NCI-H226 (cell line): Measurements from ENCODE around the gene PPP3CA.
A peak's percentile ranks its signal among the peaks of the same experiment; 100 is the strongest.

Experiments used
- DNase-seq: peaks from one replicate; pipeline ENCODE4 v3.0.0-alpha.2; 2015

Gene PPP3CA

DNA sequence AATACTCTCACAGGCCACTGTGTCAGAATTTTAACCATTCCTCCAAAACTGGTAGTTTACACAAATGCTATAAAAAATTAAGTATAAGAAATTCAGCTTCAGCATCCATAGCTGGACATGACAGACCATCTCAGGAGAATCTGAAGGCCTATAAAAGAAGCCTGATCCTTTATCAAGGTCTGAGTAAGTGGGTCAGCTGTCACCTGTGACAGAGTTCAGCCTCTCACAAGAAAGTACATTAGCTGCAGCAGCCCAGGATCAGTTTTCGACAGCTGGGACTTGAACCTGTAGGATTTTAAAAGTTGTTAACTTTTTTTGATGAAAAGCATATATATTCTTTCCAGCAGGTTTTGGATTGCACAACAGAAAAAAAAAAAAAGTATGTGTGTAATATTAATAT lies 60.7 kb downstream of the PPP3CA start:
- no peak for DNase-seq

DNA sequence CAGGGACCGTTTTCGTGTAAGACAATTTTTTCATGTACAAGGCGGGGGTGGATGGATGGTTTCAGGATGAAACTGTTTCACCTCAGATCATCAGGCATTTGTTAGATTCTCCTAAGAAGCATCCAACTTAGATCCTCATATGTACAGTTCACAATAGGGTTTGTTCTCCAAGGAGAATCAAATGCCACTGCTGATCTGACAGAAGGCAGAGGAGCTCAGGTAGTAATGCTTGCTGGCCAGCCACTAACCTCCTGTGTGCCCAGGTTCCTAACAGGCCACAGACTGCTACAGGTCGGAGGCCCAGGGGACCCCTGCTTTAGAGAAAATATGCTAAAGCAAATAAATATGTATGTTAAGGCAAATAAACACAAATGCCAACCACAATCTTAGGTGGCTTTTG lies 61.3 kb downstream of the PPP3CA start:
- no peak for DNase-seq

DNA sequence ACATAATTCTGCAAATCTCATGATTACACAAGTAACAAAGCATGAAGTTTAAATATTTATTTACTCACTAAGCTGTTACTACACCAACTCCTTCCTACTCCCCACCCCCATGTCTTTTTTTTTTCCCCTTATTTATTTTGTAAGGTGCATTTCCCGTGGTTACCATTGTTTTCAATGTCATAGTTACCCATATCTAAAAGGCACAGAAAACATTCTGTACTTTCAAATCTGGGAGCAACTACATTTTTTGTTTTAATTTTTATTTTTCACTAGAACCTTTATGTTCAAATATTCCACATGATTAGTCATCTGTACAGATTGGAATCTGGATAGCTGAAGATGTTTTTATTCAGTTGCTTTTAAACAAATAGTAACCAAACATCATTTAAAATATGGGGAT lies 62.8 kb downstream of the PPP3CA start:
- no peak for DNase-seq

DNA sequence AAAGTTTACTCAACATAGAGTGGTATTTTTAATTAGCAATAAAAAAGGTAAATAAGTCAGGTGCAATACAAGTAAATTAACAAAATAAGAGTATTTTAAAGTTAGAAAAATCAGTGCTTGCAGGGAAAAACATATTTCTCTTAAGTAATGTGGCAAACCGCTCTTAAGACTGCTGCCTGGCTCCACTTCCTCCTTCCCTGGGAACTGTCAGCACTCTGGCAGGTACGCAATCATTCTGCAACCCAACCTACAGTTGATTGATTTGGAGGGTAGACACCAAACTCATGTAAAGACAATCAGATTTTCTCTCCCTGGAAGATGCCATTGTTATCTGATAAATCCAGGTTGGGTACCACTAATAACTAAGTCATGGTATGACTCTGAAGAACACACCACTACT lies 63.9 kb downstream of the PPP3CA start:
- no peak for DNase-seq

DNA sequence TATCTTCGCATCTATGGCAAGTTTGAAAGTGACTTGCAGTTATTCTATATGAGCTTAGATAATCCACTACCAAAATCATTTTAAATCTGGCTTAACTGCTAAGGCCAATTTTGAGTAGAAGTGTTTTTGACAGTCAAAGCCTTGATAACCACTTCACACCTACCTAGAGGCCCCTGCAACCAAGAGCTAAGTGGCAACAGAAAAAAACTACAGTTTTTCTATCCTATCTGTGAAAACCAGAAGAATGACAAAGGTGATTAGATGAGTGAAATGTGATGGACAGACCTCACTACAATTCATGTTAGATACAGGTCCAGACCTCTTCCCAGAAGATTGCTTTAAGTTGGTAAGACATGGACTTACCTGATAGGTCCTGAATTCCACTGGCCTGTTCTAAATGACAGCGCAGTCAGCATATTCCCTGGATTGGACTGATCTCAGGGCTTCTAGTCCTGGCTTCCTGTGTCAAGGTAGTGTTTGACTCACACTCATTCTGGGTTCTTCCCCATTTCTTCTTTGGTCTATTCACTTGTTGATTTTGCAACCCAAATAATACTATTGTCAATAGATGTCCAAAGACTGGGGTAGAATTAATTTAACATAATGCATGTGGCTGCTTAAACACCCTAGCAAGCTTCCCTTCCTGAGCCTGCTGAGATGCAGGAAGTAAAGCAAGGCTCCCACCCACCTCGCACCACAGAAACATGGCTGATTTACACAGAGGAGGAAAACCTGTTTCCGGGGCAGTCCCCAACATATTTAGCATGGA lies 65.1 kb downstream of the PPP3CA start:
- no peak for DNase-seq

DNA sequence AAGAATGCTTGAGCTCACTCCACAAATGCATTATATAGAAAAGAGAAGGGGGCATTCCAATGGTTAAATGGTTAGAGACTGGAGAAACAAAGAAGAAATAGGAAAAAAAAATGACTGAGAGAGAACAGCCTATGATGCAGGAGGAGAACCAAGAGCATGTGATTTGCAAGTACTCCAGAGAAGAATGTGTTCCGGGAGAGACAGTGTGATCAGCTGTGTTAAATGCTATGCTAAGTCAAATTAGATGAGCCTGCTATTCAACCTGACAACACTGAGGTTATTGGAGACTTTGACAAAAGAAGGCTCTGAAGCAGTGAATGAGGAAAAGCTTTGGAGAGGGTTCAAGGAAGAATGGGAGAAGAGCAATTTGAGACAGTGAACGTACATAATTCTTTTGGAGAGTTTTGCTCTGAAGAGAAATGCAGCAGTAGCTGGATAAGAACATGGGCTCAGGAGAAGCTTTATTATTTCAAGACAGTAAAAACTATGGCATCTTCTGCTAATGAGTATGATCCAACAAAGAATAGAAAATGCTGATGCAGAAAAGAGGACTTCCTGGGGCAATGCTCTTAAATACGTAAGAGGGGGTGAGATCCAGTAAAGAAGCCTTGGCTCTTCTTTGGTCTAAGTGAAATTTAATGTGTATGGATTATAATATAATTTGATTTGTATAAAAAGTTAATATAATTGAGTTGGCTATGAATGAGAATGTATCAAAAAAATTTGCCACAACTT lies 66.3 kb downstream of the PPP3CA start:
- no peak for DNase-seq

DNA sequence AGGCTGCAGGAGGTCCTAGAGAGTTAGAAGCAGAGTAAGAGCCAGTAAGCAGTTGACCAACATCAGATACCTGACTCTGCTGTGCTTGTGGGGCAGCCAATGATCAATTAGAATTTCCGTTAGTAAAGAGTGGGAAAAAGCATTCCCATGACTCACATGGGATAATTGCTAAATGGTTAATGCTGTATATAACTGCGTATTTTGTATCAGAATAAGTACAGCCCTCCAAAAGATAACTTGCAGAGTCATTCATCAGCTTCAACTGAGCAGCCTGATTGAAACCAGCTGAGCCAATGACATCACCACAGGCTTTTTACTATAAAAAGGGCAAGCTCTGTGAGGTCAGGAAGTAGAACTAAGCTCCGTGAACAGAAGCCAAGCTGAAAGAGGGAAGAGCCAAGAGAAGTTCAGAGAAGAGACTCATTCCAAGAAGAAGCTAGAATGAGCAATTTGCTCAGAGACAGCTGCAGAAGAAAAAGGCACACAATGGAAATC lies 67.9 kb downstream of the PPP3CA start:
- DNase-seq: peak; percentile 43

DNA sequence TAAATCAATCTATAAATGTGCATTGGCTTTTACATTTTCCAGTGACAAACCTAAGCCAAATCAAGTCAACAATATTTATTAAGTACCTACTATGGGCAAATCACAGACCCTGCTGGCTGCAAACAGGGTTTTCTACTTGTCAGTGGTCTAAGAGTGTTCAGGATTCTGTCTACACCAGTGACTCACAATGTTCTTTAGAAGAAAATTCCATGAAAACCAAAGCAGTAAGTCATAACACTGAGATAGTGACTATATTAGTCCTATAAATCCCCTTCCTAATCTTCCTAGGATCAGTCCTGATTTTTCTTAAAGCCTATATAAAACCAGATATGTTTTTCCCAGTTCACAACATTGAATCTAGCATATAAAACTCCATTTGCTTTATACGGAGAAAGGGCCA lies 69.7 kb downstream of the PPP3CA start:
- peak; percentile 35 for DNase-seq

DNA sequence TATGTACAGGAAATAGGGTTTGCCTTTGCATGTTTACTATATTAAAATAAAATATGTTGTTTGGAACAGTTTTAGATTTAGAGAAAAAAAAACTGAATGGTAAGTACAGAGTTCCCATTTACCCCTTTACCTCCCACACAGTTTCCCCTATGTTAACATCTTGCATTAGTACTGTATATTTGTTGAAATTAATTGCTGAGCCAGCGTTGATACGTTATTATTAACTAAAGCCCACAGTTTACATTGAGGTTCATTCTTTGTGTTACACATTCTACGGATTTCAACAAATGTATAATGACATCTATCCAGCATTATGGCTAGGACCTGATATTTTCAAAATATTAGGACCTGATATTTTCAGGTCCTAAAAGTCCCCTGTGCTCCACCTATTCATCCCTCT lies 70.7 kb downstream of the PPP3CA start:
- DNase-seq: no peak

DNA sequence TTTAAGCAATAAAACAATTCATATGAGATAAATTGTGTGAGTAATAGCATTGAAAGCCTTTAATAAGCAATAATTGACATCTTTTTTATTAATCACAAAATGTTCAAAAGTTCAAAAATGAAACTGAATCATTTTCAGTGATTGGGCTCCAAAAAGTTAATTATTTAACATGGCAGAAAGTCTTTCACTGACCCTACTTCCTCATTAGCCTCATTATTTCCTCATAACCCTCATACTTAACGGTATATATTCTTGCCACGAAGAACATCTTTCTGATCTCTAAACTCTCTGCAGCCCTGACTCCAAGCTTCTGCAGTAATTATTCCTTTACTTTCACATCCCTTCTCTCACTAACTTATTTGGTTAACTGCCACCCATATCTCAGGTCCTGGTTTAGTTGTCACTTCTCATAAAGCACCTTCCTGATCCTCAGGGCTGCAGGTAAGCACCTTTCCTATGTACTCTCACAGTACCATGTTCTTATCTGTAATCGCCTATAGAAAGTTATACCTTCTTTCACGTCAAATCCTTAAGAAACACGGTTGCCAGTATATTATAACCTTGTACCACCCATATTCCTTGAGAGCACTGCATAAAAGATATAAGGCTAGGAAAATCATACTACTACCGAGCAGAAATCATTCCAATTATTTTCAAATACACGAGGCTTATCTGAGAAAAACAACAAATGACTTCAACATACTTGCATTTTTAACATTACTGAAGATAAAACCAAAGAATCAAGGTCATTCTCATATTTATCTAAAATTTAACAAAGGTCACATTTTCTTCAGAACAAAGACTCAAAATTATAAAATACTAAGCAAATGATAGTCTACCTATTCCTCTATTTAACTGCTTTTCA lies 72.2 kb downstream of the PPP3CA start:
- DNase-seq: no peak

DNA sequence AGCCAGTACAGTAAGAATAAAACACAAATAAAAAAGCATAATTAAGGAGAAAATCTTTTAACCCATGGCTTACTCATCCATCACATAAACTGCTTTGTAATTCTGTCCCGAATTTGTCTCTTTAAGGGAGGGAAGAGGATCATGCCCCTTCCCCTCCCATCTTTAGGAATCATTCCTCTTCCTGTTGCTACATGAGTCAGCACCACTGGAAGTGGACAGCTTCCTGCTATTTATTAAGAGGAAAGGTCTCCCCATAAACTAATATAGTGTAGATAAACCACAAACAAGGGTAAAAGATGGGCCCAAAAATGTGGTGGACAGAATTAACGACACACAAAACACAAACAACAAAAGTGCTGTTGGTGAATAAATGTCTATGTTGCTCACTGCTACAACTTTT lies 75.8 kb downstream of the PPP3CA start:
- peak; percentile 11 for DNase-seq

DNA sequence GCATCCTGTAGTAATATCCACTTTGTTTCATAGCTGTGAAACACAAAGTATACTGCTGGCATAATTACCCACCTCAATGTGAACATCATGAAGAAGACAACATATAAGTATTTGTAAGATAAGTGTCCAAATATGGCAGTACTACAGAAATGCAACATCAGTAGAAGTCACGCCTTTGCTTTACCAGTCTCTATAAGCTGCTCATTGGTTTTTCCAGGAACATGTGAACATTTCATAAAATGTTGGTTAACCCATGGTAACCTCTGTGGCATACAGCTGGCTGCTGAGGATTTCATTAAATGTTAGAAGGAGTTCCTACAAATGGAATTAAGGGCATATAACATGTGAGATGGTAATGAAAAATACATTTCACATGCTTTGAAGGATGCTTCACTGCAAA lies 77.6 kb downstream of the PPP3CA start:
- no peak for DNase-seq

DNA sequence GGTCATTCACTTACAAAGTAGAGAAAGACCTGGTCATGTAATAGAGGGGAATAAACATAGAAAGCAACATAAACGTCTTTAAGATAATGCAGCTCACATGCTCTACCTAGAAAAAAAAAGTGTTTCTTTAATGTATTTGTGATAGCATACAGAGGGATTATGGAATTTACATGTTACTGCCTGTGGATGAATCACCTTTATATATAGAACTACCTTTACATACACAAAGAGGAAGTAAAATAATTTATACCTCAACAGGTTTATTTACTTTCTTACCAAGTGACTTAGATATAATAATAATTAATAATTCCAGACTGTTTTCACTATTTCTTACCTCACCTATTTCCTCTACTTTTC lies 81.5 kb downstream of the PPP3CA start:
- no peak for DNase-seq

DNA sequence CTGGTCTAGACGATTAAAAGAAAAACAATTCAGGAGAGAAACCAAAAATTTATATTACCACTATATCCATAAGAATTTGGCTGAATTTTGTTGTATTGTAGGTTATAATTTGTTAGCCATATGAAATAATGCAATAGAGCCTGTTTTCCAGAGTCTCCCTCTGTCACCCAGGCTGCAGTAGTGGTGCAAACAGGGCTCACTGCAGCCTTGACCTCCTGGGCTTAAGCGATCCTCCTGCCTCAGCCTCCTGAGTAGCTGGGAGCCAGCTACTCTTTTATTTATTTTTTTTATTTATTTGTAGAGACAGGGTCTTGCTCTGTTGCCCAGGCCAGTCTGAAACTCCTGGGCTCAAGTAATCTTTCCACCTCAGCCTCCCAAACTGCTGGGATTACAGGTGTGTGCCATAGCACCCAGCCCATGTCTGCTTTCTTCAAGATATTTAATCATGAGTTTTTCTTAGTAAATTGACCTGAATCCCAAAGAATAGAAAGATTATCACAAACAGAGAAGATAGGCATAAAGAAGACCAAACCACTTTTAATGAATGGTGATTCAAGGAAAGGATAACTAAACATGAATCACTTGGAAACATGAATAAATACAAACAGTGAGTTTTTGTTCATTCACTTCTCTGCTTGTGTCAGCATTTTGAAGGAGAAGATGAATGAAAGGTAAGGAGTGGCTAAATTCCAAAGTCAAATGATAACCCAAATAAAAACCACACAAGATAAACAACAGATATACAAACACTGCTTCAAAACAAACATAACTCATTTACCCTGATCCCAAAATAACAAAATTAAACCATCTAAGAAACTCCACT lies 82.1 kb downstream of the PPP3CA start:
- no peak for DNase-seq

DNA sequence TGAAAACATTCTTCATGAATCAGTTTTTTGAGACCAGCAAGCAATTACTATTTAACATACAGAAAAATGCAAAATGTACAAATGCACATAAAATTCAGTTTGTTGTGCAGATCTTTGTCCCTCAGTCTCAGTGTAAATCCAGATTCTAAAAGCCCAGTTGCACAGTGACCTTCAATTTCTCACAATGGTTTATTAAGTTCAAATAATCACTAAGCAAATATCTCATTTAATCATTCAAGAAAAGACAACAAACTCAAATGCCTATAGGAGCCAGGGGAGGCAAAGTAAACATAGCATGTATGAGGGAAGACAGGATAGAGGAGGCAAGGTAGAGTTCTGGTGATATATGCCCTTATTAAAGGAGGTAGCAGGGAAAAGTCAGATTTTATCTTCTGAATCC lies 82.8 kb downstream of the PPP3CA start:
- no peak for DNase-seq

DNA sequence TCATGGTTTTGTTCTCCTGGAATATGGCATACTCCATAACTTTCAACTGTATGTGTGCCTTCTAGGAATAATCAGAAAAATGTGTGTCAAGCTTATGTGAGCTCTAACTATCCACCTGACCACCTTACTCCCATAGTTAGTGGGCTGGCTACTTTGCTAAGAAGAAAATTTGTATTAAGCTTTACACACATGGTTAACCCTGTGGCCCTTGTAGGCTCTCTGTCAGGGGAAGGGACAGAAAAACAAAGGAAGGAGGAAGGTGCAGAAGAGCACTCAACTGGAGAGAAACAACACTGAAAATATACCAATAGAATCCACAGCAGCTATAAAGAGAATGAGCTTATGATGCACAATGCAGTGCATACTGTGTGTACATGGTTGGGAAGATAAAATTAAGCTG lies 84.6 kb downstream of the PPP3CA start:
- no peak for DNase-seq

DNA sequence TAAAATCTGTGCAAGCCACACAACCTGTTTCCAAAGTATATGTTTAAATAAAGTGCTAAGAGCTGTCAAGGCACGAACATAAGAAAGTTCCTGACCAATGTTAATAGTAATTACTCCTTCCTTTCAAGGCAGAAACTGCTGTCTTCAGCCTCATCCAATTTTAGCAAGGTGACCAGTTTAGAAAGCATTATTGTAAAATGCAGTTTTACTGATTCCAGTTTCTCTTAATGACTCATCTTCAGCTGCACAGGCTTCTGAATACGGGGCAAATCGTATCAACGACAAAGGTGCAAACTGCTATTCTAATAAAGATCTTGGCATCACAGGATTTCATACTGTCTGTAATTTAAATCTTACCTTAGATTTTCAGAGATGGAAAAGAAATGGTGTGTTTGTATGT lies 87.5 kb downstream of the PPP3CA start:
- DNase-seq: no peak

DNA sequence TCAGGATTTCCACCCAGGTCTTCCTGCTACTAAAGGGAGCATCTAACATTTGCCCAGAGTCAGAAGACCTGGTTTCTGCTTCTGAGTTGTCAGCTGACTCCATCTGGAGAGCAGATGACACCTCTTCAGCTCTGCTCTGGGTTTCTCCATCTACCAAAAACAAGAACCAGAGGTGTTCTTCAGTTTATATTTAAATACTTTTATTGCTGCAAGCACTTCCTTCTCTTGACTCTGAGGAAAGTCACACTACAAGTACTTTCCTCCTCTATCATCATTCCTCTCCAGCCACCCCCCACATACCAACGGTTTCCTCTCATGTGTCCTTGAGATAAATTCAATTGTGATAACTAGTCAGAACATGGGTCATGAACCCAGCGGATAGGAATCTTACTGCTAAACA lies 88.4 kb downstream of the PPP3CA start:
- DNase-seq: no peak

DNA sequence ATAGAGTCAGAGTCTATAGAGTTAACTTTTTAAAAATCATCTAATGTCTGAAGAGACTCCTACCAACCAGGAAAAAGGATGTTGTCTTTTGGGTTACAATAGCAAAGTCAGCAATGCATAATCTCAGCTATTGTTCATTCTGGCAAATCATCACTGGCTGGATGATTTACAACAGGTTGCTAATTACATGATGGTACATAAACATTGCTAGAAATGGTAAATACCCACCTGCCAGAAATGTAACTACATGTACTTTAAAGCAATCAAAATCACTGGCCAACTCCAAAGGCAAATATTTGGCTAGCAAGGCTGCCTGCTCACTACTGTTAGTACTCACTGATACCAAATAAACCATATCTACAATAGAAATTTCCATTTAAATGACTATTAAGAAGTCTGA lies 91.1 kb downstream of the PPP3CA start:
- no peak for DNase-seq

DNA sequence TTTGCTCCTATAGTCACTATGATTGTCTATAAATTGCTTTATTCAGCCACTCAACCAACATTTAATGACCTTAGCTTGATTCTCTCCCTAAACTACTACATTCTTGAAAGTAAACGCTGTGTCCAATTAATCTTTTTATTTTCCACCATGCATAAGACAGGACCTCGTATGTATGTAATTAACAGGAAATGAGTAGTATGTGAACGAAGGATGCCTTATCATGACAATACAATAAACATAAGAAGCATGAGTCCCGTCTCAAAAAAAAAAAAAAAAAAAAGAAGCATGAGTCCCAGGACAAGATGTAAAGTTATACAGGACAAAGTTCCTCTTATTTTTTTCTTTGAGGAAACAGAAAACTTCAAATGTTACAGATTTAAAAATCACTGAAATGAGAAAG lies 92.5 kb downstream of the PPP3CA start:
- no peak for DNase-seq

DNA sequence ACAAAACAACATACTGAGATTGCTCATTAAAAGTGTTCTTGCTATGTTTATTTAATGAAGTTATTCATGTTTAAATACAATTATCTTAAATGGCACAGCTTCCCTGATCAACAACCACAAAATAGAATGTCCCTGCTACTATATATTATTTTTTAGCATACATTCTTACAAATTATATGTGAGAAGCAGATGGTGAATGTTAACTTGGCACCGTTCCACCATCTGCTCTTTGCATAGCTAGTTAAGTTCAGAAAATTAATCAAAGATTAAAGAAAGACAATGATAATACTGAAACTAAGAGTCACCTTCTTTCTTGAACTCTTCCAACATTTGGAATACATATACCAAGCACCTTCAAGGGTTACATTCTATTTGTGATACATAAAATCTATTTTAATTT lies 94.2 kb downstream of the PPP3CA start:
- no peak for DNase-seq

DNA sequence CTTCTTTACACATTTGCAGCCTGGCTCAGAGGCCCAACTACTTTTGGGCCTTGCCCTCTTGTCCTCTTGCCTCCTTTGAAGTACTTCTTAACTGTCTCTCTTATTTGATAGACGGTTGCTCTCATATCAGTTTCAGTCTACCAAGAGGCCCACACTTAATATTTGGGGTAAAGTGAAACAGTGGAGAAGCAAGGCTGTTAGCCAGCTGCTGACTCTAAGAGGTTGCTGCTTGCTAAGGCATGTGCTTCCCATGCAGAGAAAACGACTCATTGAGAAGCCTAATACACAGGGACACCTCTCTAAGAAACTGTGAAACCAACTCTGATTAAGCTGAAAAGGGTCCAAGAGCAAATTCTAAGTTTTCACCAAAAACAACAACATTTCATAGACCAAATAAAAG lies 94.6 kb downstream of the PPP3CA start:
- peak; percentile 18 for DNase-seq

DNA sequence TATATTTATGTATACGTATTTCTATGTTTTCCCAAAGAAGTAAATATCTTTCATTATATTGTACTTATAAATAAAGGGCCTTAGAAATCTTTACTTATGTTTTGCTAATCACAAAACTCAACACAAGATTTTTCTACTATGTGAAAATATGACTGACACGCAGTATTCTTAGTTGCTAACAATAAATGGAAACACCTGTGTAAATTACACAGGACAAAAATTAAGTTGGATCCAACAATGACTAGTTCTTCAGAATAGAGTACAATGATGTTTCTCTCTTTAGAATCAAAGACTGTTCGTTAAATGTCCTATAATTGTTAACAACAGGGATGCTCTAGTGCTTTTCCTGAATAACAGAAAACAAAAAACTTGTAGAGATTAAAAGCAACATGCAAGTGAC lies 96.1 kb downstream of the PPP3CA start:
- DNase-seq: no peak
